GM19467 (cell line): ENCODE measurements around the gene CDC42.

Experiments
- ATAC-seq: cut with Tn5 transposase; IDR thresholded peaks from one replicate; pipeline ENCODE4 v1.9.1; 2021; ENCODE audit warnings: mild to moderate bottlenecking, moderate library complexity; ENCODE audit not compliant: unreplicated experiment

The CDC42 gene

DNA sequence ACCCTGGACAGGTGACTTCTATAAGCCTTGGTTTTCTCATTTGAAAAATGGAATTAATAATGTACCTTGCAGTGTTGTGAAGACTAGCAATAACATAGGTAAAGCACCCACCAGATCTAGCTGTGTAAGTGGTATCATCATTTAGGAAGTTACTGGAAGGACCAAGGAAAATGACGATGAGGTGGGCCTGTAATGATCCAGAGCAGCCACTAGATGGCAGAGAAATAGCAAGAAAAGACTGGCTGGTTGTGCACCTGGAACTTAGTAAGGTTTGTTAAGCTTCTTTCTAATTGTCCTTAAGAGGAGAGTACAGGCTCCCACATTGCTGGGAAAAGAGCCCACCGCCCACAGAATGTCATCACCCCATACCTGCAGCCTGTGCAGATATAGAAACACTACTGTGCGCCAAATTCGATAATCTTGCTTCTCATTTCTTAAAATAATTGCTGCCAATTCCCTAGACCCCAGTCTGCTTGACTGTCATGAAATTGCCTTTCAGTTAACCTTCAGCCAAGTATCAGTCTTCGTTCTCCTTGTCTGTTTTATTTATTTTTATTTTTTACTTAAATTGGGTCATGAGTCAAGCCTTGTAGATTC, 53.2 kb downstream of the CDC42 start:
- ATAC-seq, result no peak

GRCh38 chr1:22107126-22107525, 54.6 kb downstream of the CDC42 start:
- ATAC-seq, result no peak

DNA sequence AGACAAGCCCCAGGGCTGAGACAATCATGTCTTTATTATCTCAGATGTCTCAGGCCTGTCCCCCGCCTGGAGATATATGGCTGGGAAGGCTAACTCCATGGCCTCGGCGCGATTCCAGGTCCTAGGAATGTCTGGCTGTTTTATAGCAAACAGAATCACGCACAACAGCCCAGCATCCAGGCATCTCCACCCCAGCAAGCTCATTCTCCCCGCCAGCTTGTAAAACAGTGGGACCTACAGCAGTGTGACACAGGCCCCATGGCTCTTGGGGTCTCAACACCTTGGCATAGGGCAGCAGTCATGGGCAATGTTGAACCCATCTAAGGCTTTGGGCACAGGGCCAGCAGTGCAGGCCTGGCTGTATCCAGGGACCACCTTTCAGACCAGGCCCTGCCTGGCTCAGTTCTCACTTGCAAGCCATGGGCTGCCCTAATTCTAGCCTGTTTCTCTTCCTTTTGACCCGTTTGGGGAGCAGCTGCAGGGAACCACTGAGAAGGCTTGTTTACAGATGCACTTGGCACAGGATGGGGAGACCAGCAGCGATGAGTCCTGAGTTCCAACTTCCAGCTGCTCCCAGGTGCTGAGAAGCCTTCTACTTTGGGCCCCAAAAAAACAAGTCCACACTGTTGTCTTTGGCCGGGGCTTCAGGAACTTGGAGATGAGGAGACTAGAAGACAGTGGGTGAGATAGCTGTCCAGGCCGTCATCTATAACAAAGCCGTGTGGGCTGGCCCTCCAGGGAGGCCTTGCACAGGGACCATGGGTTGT, 56.0 kb downstream of the CDC42 start:
- no peak for ATAC-seq

GRCh38 chr1:22110016-22110415, 57.5 kb downstream of the CDC42 start:
- no peak for ATAC-seq

GRCh38 chr1:22111115-22111514, 58.6 kb downstream of the CDC42 start:
- no peak for ATAC-seq

DNA sequence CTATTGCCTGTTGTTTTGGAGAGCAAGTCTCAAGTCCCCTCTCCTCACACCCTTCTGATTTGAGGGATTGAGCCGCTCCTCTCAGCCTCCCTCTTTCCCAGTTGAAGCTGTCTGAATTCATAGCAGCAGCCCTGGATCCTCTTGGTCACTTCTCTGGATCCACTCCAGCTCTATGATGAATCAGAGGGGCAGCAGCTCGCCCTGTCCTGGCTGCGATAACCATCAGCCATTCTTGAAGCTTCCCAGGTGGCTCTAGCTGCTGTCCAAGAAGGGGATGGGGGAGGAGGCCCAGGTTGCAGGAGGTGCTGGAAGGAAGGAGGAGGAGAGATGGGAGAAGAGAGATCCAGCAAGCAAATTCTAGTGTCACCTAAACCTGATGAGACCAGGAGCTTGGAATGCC, 59.1 kb downstream of the CDC42 start:
- no peak for ATAC-seq

- ATAC-seq, result no peak
Measured at GRCh38 chr1:22112554-22112953, 60.0 kb downstream of the CDC42 start.

DNA sequence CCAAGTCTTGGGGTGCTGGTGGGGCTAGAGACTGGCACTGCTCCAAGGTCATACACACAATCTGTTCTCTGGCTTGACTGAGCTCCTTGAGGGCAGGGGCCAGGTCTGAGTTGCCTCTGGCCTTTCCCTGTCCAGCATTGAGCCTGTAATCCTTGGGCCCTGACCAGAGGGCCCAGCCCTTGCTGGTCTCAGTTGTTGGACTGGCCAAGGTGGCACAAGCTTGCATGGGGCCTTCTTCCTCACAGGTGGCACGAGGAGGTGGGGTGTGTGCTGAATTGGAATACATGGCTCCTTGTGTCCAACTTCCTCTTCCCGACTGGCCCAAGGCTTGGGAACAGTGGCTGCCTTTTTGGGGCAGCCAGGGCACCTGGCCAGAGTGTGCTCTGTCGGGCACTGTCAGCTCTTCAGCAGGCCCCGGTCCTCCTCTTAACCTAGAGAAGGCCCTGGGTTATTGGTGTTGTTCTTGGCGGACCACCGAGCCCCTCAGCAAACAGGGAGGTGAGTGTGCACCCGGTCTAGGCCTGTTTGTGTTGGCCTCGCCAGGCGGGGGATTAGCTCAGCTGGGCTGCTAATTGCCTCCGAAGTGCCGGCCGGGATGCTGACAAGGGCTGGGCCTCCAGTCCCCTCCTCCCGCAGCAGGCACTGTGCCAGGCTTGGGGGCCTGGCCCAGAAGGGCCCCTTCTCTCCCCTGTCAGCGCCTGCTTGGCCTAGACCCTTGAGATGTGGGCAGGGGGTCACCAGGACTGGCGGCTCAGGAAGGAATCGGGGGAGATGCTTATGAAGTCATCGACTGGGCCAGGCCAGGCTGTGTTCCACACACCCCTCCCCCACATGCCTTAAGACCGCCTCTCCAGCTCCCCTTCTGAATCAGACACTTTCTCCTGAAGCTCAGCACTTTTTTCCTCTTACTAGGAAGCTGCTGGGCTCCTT, 61.8 kb downstream of the CDC42 start:
- no peak for ATAC-seq

GRCh38 chr1:22115286-22115685, 62.8 kb downstream of the CDC42 start:
- ATAC-seq, result no peak

GRCh38 chr1:22117238-22117637, 64.7 kb downstream of the CDC42 start:
- ATAC-seq, result no peak

GRCh38 chr1:22117851-22118250, 65.3 kb downstream of the CDC42 start:
- ATAC-seq, result no peak

- ATAC-seq, result no peak
Measured at GRCh38 chr1:22118291-22118992, 65.9 kb downstream of the CDC42 start.

DNA sequence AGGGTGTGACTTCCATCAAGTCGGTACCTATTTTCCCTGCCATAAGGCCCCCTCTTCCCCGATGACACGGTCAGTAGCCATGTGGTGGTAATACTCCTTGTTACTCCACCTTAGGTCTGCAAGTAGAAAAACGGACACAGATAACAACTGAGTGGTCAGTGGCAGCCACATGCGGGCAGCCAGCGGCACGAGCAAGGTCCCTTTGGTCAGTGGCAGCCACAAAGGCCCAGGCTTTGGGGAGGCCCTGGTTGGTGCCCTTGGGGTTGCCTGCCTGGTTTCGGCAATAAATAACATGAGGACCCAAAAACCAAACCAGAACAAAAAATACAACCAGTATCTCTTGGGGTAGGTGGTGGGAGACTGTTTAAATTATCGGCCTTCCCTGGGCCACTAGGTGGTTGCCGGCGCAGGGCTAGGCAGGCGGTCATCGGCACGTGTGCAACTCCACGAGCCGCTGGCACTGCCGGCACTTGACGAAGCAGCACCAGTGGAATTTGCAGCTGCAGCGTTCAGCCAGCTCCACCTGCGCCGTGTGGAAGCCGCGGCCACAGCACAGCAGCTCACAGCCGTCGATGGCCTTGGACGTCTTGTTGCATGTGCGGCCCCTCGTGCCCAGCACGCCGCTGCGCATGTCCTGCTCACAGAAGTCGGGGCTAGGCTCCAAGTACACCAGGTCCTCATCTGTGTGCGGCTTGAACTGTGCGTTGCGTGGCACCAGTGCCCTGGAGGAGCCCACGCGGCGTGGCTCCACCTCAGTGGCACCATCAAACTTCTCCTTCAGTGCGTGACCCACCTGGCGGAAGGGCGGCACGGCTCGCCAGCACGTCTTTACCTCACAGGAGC, 67.3 kb downstream of the CDC42 start:
- ATAC-seq, result no peak

GRCh38 chr1:22120469-22120790, 67.9 kb downstream of the CDC42 start:
- ATAC-seq, result no peak

GRCh38 chr1:22121421-22121911, 69.0 kb downstream of the CDC42 start:
- no peak for ATAC-seq

GRCh38 chr1:22122273-22123070, 70.0 kb downstream of the CDC42 start:
- ATAC-seq, result no peak

DNA sequence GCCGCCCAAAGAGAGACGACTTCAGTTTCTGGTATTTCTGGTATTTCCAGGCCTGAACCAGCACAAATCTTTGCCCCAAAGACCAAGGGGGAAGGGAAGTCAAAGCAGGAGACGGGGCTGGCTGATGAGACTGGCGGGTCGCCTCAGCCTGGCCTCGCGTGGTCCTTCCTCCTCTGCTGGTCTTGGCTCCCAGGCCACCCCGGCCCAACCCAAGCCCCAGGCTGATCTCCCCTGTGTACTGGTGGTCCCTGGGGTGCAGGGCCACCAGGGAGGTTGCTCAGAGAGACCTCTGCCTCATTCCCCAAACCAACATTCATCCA, 70.5 kb downstream of the CDC42 start:
- no peak for ATAC-seq

DNA sequence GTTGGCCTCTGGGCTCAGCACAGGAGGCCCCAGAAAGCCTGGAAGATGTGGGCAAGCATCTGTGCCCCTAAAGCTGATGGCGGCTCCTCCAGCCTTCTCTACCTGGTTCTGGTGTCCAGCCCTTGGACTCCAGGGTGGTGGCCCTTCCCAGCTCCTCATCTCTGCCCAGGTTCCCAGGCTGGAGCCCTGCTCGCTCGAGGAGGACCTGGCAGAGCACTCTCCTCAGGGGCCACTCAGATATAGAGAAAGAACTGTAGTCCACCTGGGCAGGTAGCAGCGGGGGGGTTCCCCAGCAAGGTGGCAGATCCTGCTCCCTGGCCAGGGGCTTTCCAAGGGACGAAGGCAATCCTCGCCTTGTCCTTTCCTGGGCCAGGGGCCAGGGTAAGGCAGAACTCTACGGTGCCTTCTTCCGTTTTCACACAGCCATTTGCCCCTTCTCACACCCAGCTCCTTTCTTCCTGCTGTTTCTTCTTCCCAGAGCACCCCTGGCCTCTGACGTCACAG, 71.4 kb downstream of the CDC42 start:
- ATAC-seq, result no peak

DNA sequence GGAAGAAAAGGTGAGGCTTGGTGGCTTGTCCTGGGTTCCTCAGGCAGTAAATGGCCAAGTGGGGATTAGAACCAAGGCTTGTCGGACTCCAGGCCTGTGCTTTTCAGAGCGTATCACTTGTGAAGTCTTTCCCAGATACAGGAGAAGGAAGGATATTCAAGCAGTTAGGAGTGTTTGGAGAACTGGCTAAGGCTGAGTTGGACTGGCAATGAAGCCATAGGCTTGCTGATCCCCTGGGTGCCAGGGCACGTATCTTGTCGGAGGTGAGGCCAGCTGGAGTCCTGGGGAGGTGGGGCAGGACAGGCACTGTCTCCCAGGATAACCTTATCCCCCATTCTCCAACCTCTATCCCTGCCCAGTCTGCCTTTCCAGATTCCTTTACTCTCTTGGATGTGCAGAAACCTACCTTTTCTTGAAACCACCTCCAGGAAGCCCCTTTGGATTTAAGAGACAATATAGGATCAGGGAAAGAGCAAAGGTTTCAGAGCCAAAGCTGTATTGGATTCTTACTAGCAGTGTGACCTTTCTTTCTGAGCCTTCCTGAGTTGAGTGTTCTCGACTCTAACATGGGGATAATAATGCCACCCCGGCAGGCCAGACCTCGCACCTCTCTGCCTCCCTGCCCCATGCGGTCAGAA, 72.2 kb downstream of the CDC42 start:
- ATAC-seq, result no peak
